ENCODE data around the gene PDE4B. TPM values are rescaled to one million over a fixed set of nuclear protein-coding genes. Genes with fewer than 3 reads are reported as not detected.
"Not testable (repeated sequence)": the region's sequence is repeated elsewhere in the genome, so short reads cannot be mapped to it uniquely, and the experiment has no call there.

The PDE4B gene
- total RNA-seq, 2 donors from 2014 or later = 12.0 to 59.0 TPM

- intact Hi-C loops (cut with DNase I); DNase-seq: not testable (repeated sequence)
- peak in 1 of 2 donors; percentile 38 for ATAC-seq
Measured at GRCh38 chr1:66136423-66136822, 343.7 kb downstream of the PDE4B start.

GRCh38 chr1:66137235-66137634, 344.5 kb downstream of the PDE4B start:
- no peak for ATAC-seq
- intact Hi-C loops (cut with DNase I) = no loop called here

GRCh38 chr1:66138613-66139012, 345.9 kb downstream of the PDE4B start:
- no peak for ATAC-seq
- DNase-seq = no peak
- intact Hi-C loops (cut with DNase I) = no loop called here

More at GRCh38 chr1:66137235-66137634, 344.5 kb downstream of the PDE4B start:
- DNase-seq = no peak

GRCh38 chr1:66140072-66140471, 347.4 kb downstream of the PDE4B start:
- DNase-seq (no peak), ATAC-seq (no peak)
- intact Hi-C loops (cut with DNase I) = no loop called here

- intact Hi-C loops (cut with DNase I) = no loop called here
- DNase-seq (no peak), ATAC-seq (no peak)
Measured at GRCh38 chr1:66143651-66144050, 351.0 kb downstream of the PDE4B start.

GRCh38 chr1:66147226-66147835, 354.6 kb downstream of the PDE4B start:
- intact Hi-C loops (cut with DNase I) = no loop called here
- no peak for ATAC-seq

GRCh38 chr1:66152034-66152433, 359.3 kb downstream of the PDE4B start:
- intact Hi-C loops (cut with DNase I) = no loop called here

More at GRCh38 chr1:66147226-66147835, 354.6 kb downstream of the PDE4B start:
- no peak for DNase-seq

GRCh38 chr1:66154394-66154793, 361.7 kb downstream of the PDE4B start:
- DNase-seq (no peak), ATAC-seq (no peak)
- intact Hi-C loops (cut with DNase I) = no loop called here

More at GRCh38 chr1:66152034-66152433, 359.3 kb downstream of the PDE4B start:
- no peak for DNase-seq
- ATAC-seq = no peak

- no peak for ATAC-seq
- intact Hi-C loops (cut with DNase I) = no loop called here
- DNase-seq = no peak
Measured at GRCh38 chr1:66156144-66156543, 363.4 kb downstream of the PDE4B start.

GRCh38 chr1:66159800-66160199, 367.1 kb downstream of the PDE4B start:
- ATAC-seq (no peak), DNase-seq (no peak)
- intact Hi-C loops (cut with DNase I) = no loop called here

GRCh38 chr1:66160719-66161118, 368.0 kb downstream of the PDE4B start:
- intact Hi-C loops (cut with DNase I) = no loop called here
- ATAC-seq (no peak), DNase-seq (no peak)

- ATAC-seq (no peak), DNase-seq (no peak)
- intact Hi-C loops (cut with DNase I) = no loop called here
Measured at GRCh38 chr1:66166753-66167152, 374.1 kb downstream of the PDE4B start.

GRCh38 chr1:66167267-66167666, 374.6 kb downstream of the PDE4B start:
- DNase-seq = no peak
- intact Hi-C loops (cut with DNase I) = no loop called here
- ATAC-seq = no peak

GRCh38 chr1:66168467-66168887, 375.8 kb downstream of the PDE4B start:
- DNase-seq = no peak
- ATAC-seq = no peak
- intact Hi-C loops (cut with DNase I) = no loop called here

- DNase-seq (no peak), ATAC-seq (no peak)
- intact Hi-C loops (cut with DNase I) = no loop called here
Measured at GRCh38 chr1:66168948-66169671, 376.4 kb downstream of the PDE4B start.

- intact Hi-C loops (cut with DNase I) = no loop called here
- ATAC-seq (no peak), DNase-seq (no peak)
Measured at GRCh38 chr1:66172272-66172671, 379.6 kb downstream of the PDE4B start.

GRCh38 chr1:66175098-66175497, 382.4 kb downstream of the PDE4B start:
- intact Hi-C loops (cut with DNase I) = no loop called here
- no peak for DNase-seq
- no peak for ATAC-seq

GRCh38 chr1:66175581-66175980, 382.9 kb downstream of the PDE4B start:
- intact Hi-C loops (cut with DNase I) = no loop called here
- DNase-seq (no peak), ATAC-seq (no peak)

- no peak for DNase-seq
- intact Hi-C loops (cut with DNase I) = no loop called here
- ATAC-seq = no peak
Measured at GRCh38 chr1:66176012-66176715, 383.5 kb downstream of the PDE4B start.

GRCh38 chr1:66176832-66177231, 384.1 kb downstream of the PDE4B start:
- DNase-seq = no peak
- ATAC-seq = no peak
- intact Hi-C loops (cut with DNase I) = no loop called here
